HUDEP-2 (cell line): ENCODE data around the gene CDHR1.

Experiments
- DNase-seq, 76 experiments: peaks; one replicate each; lab custom pipeline; 2025; ENCODE audit not compliant: unreplicated experiment in 76 of 76; lab: John Stamatoyannopoulos, UW

Gene CDHR1

DNA sequence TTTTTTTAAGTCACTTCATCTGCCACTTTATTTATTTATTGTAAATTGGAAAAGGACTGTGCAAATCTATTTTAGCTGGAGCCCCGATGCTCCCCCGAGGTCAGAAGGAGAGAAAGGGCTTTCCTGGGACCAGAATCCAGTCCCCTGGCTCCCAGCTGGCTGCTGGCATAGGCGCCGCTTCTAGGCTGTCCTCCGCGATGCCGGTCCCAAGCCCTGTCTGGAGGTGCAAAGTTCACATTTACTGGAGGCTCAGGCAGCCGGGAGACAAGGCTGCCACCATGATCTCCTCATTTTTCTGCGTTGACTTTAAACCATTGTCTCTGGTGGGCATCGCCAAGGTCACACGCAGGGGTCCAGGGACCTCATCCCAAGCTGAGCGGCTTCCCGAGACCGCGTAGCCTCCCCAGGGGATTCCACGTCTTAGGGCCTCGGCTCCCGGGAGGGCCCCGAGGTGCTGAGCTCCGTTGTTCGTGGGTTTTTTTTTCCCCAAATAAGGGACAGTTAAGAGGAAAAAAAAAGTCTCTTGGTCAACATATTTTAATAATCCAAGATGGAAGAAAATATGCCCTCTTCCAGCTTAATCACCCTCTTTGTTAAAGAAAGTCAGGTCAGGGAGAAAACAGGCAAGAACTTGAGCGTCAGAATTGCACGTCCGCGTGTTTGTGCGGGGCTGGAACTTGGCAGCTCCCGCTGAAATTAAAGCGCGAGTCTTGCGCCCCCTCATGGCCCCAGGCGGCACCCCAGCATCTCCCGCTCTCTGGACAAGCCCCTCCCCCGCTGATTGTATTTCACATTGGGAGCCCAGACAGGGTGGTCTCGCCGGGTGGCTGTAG, 62.4 kb downstream of the CDHR1 start:
- DNase-seq: peak in 44 of 76 experiments; percentile 1 to 51 (median 20)

DNA sequence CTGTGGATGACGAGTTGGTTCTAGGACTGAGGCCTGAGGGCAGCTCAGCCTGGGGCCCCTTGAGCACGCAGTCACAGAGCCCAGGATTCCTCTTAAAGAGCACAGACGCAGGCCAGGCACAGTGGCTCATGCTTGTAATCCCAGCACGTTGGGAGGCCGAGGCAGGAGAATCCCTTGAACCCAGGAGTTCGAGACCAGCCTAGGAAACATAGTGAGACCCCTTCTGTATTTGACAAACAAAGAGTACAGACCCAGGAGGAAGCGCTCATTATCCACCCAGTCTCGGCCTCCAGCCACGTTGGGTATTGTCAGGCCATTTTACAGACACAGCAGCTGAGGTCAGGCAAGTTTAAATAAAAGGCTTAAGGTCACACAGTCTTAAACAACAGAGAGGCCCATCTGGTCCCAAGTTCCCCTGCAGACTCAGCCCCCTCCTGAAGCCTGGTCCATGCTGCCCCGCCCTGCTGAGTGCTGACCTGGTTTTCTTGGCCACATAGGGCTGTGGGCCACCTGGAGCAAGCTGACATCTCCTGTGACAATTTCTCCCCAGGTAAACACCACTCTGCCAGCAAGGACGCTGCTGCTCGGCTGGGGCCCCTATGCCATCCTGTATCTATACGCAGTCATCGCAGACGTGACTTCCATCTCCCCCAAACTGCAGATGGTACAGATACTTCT, 63.1 kb downstream of the CDHR1 start:
- no peak for DNase-seq

DNA sequence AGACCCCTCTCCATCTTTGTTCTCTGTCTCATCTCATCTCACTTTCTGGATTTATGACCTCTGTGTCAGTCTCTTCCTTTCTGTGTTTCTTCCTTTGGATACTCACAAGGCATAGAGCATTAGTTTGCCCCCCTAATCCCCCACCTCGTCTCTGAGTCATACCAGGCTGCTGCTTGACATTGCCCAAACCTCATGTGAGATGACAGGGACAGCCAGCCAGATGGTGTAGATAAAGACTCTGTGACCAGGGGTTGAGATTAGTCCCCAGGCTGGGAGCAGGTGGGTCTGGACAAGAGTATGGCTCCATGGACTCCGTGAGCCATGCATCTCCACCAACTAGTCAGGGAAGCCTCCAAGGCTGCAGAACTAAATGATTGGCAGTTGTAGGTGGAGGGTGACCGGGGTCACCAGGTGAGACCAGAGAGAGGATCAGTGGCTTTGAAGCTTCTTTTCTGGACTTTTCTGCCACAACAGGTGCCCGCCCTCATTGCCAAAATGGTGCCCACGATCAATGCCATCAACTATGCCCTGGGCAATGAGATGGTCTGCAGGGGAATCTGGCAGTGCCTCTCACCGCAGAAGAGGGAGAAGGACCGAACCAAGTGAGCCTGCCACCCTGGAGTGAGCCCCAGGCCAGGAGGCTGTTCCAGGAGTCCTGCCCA, 63.8 kb downstream of the CDHR1 start:
- DNase-seq: no peak

DNA sequence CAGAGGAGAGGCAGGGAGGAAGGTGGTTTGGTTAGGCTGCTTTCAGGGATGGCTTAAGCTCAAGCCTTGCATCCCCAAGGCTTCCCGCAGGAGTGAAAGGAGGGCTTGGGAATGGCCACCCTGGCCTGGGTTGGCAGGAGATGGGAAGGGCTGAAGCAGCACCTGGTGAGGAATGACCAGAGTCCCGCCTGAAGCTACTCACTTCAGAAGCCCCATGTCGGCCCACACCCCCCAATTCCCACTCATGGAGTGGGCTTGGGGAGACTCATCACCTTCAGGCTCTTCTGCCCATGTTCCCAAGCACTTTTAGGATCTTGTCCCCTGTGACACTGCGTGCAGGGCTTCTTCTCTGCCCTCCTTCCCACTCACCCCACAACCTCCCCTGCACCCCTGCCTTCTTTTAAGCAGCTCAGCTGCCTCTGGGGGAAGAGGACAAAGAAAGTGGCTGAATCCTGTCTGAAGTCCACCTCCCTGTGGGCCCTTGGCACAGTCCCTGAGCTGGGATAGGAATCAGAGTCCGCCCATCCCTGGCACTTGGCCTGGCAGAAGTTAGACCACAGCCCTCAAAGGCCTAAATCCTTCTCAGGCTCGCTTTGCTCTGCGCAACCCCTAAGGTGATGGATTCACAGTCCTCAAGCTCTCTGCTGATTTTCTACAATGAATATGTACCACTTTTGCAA, 67.0 kb downstream of the CDHR1 start:
- no peak for DNase-seq

DNA sequence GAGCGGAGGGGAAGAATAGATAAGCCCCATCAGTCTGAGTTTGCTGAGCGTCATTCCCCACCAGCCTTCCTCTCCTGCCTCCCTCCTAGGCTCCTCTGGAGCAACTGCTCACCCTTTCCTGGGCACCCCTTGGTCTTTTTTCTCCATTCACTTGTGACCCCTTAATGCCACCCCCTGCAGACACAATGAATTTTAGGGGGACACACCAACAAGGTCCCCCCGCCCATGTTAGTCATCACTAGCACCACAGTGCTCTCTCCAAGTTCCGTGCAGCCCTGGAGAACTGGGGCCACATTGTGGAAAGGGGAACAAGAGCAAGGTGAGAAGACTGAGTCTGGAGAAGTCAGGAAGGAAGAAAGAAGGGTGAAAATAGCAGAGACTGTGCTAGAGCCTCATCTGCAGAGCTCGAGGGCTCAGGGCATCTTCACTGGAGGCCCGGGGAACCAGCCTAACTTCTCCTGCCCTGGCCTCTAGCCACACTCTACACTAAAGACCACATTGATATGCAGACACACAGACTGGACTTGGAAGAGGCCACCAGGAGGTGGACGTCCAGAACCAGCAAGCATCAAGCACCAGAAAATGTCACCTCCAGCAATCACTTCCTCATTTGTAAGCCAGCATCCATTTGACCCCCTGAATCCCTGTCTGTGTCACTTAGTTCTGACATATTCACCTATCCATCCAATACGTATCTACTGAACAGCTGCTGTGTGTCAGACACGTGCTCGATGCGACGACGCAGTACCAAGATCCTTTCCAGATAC, 68.0 kb downstream of the CDHR1 start:
- DNase-seq: no peak

DNA sequence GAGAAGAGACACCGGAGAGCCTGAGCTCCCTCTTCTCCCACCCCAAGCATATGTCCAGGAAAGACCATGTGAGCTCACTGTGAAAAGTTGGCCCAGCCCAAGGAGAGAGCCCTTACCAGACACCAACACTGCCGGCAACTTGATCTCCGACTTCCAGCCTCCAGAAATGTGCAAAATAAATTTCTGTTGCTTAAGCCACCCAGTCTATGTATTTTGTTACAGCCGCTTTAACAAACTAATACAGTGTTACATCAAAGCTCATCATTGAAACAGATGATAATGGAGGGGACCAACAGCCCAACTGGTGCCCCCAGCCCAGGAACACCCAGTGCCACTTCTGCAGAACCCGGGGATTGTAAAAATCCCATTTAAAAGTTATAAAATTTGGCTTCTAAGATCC, 69.4 kb downstream of the CDHR1 start:
- no peak for DNase-seq

DNA sequence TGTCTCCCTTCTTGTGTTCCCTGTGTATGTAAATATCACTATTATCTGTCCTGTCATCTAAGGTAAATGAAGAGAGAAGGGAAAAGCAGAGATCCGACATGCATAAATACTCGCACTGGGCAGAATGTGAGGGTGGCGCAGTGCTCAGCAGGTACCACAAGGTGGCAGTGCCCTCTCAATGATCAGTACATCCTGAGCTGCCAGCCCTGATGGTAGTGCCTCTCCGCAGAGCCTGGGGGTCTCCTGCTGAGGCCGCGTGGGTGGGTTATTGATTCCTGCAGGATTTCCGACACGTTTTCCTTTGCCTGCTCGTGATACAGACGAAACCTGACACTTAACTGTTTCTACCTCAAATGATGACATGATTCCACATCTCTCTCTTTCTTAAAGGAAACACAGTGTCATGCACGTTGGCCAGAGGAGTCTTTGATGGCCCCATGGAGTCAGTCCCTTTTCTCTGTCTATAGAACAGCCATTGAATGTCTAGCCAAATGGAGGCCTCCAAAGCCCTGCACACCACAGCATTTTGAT, 70.3 kb downstream of the CDHR1 start:
- peak in 37 of 76 experiments; percentile 1 to 50 (median 18) for DNase-seq

DNA sequence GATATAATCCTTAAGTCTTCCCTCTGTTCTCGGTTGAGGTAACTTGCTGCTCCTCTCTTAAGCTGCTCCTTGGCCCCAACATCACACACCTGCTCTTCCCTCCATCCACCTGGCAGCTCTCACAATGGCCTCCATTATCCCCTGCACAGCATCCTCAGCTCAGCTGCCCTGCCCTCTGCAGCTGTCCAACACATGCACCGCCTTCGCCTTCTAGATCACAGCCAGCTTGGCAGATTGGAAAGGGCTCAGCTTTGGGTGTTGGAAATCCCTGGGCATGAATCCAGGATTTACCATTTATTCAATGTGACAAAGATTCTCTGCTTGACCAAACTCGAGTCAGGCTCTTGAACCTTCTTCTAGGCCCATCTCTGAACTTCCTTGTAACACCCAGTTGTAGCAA, 71.1 kb downstream of the CDHR1 start:
- no peak for DNase-seq

DNA sequence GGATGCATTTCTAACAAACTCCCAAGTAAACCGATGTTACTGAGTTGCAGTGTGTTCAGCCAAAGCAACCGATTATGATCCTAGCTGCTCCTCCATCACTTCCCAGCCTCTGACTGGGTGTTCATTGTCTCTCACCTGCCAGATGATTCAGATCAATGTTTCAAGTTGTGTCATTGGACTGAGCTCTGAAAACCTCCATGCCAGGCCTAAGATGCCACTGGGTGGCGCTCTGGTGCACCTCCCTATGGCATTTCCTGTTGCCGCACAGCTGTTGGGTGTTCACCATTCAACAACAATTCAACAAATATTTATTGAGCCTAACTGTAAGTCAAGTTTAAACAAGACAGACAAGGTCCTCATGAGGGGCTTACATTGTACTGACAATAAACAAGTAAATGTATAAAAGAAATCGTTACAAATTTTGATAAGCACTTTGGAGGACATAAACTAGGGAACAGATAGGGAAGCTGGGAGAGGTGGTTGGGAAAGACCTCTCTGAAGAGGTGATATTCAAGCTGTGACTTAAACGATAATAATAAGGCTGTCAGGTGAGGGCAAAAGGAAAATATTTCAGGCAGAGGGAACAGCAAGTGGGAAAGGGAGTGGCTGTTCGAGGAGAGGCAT, 73.3 kb downstream of the CDHR1 start:
- peak in 30 of 76 experiments; percentile 1 to 57 (median 8) for DNase-seq

DNA sequence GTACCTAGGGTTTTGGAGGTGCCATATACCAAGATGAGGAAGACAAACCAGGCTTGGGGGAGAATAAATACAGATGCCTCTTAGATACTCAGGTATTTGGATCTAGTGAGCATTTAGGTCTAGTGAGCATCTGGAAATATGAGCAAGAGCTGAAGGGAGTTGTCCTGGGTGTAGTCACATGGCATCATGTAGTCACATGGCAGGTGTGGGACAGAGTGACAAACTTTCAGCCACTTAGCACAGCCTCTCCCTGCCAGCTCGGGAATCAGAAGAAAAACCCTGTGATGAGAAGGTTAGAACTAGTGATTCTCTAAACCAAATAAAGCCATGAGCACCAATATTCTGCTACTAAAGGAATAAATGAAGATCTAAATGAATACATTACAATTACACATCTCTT, 74.8 kb downstream of the CDHR1 start:
- DNase-seq: no peak
